ENCODE data around the gene MYH8.

The MYH8 gene
- 0 to 4.4 (median 0) reads per million in 17 experiments for total RNA-seq

- DNase-seq = no peak
These were observed at the start of gene MYH8 for GRCh38 chr17:10421900-10422542. MYH8 (minus strand) TSS chr17:10421950; CDS start chr17:10420227, 1,723 bp downstream.

- DNase-seq = no peak
These were observed 47.7 kb upstream of the MYH8 start, which contains the start of gene MYH4 for GRCh38 chr17:10469459-10469858. MYH4 (minus strand) TSS chr17:10469559; CDS start chr17:10466745, 2,814 bp downstream.

- DNase-seq = no peak
These were observed 41.7 kb upstream of the MYH8 start for GRCh38 chr17:10463402-10463801.

GRCh38 chr17:10460062-10460461 lies 38.3 kb upstream of the MYH8 start:
- no peak for DNase-seq

- no peak for DNase-seq
These were observed 37.0 kb upstream of the MYH8 start for GRCh38 chr17:10458701-10459100.

GRCh38 chr17:10457952-10458351 lies 36.2 kb upstream of the MYH8 start:
- DNase-seq = no peak

- peak in 1 of 4 experiments; percentile 9 for DNase-seq
These were observed 25.5 kb upstream of the MYH8 start for GRCh38 chr17:10447026-10447931.

GRCh38 chr17:10439816-10440215 lies 18.1 kb upstream of the MYH8 start:
- no peak for DNase-seq

GRCh38 chr17:10435096-10435495 lies 13.3 kb upstream of the MYH8 start:
- DNase-seq = no peak

GRCh38 chr17:10429421-10430045 lies 7.8 kb upstream of the MYH8 start:
- no peak for DNase-seq

GRCh38 chr17:10428781-10429180 lies 7.0 kb upstream of the MYH8 start:
- no peak for DNase-seq

GRCh38 chr17:10421211-10421610 lies 539 bp downstream of the MYH8 start:
- no peak for DNase-seq

- no peak for DNase-seq
These were observed 939 bp downstream of the MYH8 start for GRCh38 chr17:10420811-10421210.

GRCh38 chr17:10417431-10417830 lies 4.3 kb downstream of the MYH8 start:
- DNase-seq = no peak

GRCh38 chr17:10415161-10415560 lies 6.6 kb downstream of the MYH8 start:
- DNase-seq = no peak

- DNase-seq = no peak
These were observed 18.2 kb downstream of the MYH8 start for GRCh38 chr17:10403589-10403988.

- no peak for DNase-seq
These were observed 23.4 kb downstream of the MYH8 start for GRCh38 chr17:10398352-10398751.

- no peak for DNase-seq
These were observed 25.1 kb downstream of the MYH8 start for GRCh38 chr17:10396524-10397163.

- no peak for DNase-seq
These were observed 27.4 kb downstream of the MYH8 start for GRCh38 chr17:10394201-10394887.

- no peak for DNase-seq
These were observed 28.9 kb downstream of the MYH8 start for GRCh38 chr17:10392880-10393279.

- no peak for DNase-seq
These were observed 35.9 kb downstream of the MYH8 start for GRCh38 chr17:10385871-10386270.

- no peak for DNase-seq
These were observed 37.6 kb downstream of the MYH8 start for GRCh38 chr17:10384175-10384574.
